ENCODE results near the gene TACC2. TPM values are rescaled to one million over a fixed set of nuclear protein-coding genes. Genes with fewer than 3 reads are reported as not detected.
"Not testable (repeated sequence)": the region's sequence is repeated elsewhere in the genome, so short reads cannot be mapped to it uniquely, and the experiment has no call there.

Gene TACC2
- total RNA-seq, 1 donor from 2014 or later: 13.4 TPM

DNA sequence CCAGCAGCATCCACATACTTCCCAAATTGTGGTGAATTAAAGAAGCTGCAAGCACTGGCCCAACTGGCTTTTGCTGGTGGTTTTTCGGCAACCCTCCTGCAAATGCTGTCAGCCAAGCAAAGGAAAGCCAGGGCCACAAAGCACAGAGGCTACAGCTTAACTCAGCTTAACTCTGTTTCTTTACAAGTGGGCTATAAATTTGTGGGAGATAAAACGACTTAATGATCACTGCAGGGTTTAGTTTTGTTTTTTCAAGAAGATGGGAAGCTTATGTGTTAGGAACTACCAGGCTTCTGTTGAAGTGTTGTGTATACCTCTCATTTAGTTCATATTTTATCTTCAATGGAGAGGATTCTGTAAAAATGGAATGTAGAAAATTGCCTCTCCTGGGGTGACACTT, 110.6 kb downstream of the TACC2 start:
- Histone ChIP-seq H3K4me3 (ENCODE audit: low read depth, low read length) (no peak overlapping the region), H3K36me3 (ENCODE audit: control insufficient read depth, insufficient read depth, low read length) (peaks cover 1% of the 10 kb centered on the region), H3K27me3 (ENCODE audit: control insufficient read depth, insufficient read depth, low read length) (no peaks in the 10 kb centered on the region)
- no peak for FAIRE-seq
- DNase-seq (ENCODE audit: low read depth): no peak
- TF ChIP-seq, protein P1, sequence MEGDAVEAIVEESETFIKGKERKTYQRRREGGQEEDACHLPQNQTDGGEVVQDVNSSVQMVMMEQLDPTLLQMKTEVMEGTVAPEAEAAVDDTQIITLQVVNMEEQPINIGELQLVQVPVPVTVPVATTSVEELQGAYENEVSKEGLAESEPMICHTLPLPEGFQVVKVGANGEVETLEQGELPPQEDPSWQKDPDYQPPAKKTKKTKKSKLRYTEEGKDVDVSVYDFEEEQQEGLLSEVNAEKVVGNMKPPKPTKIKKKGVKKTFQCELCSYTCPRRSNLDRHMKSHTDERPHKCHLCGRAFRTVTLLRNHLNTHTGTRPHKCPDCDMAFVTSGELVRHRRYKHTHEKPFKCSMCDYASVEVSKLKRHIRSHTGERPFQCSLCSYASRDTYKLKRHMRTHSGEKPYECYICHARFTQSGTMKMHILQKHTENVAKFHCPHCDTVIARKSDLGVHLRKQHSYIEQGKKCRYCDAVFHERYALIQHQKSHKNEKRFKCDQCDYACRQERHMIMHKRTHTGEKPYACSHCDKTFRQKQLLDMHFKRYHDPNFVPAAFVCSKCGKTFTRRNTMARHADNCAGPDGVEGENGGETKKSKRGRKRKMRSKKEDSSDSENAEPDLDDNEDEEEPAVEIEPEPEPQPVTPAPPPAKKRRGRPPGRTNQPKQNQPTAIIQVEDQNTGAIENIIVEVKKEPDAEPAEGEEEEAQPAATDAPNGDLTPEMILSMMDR (IDR thresholded peaks at IDR 0.05; ENCODE audit: insufficient read depth, low read length, severe bottlenecking): no peak

DNA sequence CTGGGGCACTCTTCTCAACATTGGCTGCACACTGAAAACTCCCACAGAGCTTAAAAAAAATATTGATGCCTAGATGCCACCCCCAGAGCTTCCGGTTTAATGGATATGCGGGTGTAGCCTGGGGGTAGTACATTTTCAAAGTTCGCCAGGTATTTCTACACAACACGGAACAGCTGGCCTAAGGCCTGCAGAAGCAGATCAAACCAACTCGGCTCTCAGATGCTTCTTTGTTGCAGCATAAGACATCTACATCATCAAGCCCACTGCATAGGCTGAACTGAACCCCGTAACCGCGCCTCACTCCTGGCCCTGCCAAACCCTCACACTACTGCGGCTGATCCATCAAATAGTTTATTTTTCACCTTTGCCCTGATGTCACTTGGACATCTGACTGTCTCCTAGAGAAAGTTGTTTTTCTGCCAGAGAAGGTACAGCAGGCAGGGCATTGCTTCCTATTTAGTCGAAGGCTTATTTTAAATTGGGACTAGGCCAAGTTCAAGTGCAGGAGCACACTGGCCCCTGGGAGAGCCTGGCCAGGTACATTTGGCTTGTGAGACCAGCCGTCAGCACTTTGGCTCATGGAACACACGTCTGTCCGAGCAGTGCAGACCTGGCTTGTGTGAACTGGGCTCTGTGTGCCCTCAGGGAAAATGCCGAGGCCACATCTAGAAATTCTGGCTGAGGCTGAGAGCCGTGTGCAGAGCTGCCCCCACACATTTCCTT, 113.3 kb downstream of the TACC2 start:
- Histone ChIP-seq H3K36me3 (ENCODE audit: control insufficient read depth, insufficient read depth, low read length) (no peaks in the 10 kb centered on the region), H3K27me3 (ENCODE audit: control insufficient read depth, insufficient read depth, low read length) (no peaks in the 10 kb centered on the region), H3K4me3 (ENCODE audit: low read depth, low read length) (no peak overlapping the region)
- FAIRE-seq (no peak), DNase-seq (ENCODE audit: low read depth) (no peak)
- TF ChIP-seq, protein P1 (IDR thresholded peaks at IDR 0.05; ENCODE audit: insufficient read depth, low read length, severe bottlenecking): no peak

DNA sequence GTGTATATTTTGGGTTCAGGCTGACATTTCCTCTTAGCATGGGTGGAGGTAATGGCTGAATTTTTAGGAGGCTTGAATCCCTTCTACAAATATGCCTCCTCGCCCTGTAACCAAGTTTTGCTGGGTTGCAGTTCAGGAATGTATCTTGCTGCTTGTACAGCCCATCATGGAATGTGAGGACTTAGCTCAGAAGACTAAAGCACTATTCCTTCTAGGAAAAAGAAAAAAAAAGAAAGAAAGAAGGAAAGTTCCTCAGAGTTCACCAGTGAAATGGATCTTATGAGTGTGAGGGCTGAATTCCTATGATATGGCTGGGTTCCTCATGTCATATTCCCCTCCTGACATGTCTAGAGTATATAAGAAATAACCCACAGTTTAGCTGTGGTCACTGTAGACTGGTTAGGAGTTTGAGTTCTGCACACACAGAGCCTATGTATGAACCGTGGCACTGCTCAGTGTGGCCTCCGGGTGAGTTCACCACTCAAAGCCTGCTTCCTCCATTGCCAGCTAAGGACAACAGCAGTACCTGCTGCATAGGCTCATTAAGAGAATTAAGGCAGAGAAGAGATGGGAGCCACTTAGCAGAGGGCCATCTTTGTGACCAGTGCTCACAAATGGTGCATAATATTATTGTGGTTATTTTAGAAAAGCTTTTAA, 114.0 kb downstream of the TACC2 start:
- FAIRE-seq (no peak), DNase-seq (ENCODE audit: low read depth) (no peak)
- H3K36me3 ChIP-seq (ENCODE audit: control insufficient read depth, insufficient read depth, low read length): no peaks in the 10 kb centered on the region
- H3K4me3 ChIP-seq (ENCODE audit: low read depth, low read length): no peak overlapping the region
- no peaks in the 10 kb centered on the region for H3K27me3 ChIP-seq (ENCODE audit: control insufficient read depth, insufficient read depth, low read length)
- TF ChIP-seq, protein P1 (IDR thresholded peaks at IDR 0.05; ENCODE audit: insufficient read depth, low read length, severe bottlenecking): no peak

DNA sequence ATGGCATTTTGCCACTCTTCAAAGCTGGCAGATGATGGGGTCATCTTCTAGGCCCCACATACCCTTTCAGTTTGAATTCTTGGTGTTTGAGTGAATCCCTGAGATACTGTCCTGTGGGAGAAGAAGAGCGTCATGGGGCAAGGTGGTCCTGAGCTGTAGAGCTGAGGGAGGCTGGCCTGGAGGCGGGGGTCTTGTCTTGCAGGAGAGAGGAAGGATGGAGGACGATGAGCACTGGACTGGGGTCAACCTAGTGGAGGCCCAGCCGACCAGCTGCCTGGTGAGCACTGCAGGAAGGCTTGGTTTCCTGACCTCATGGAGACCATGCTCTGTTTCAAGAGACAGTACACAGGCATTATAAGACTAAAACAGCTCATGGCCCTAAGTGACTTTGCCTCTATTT, 114.6 kb downstream of the TACC2 start:
- TF ChIP-seq, protein P1 (IDR thresholded peaks at IDR 0.05; ENCODE audit: insufficient read depth, low read length, severe bottlenecking): no peak
- DNase-seq (ENCODE audit: low read depth): no peak
- no peaks in the 10 kb centered on the region for H3K36me3 ChIP-seq (ENCODE audit: control insufficient read depth, insufficient read depth, low read length)
- FAIRE-seq: no peak
- no peak overlapping the region for H3K4me3 ChIP-seq (ENCODE audit: low read depth, low read length)
- no peaks in the 10 kb centered on the region for H3K27me3 ChIP-seq (ENCODE audit: control insufficient read depth, insufficient read depth, low read length)

DNA sequence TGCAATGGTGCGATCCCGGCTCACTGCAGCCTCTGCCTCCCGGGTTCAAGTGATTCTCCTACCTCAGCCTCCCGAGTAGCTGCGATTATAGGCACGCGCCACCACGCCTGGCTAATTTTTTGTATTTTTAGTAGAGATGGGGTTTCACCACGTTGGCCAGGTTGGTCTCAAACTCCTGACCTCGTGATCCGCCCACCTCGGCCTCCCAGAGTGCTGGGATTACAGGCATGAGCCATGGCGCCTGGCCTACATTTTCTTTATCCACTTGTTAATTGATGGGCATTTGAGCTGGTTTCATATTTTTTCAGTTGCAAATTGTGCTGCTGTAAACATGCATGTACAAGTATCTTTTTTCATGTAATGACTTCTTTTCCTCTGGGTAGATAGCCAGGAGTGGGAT, 119.8 kb downstream of the TACC2 start:
- not testable (repeated sequence) for H3K27me3 ChIP-seq (ENCODE audit: control insufficient read depth, insufficient read depth, low read length); DNase-seq (ENCODE audit: low read depth); FAIRE-seq; H3K4me3 ChIP-seq (ENCODE audit: low read depth, low read length); H3K36me3 ChIP-seq (ENCODE audit: control insufficient read depth, insufficient read depth, low read length)

DNA sequence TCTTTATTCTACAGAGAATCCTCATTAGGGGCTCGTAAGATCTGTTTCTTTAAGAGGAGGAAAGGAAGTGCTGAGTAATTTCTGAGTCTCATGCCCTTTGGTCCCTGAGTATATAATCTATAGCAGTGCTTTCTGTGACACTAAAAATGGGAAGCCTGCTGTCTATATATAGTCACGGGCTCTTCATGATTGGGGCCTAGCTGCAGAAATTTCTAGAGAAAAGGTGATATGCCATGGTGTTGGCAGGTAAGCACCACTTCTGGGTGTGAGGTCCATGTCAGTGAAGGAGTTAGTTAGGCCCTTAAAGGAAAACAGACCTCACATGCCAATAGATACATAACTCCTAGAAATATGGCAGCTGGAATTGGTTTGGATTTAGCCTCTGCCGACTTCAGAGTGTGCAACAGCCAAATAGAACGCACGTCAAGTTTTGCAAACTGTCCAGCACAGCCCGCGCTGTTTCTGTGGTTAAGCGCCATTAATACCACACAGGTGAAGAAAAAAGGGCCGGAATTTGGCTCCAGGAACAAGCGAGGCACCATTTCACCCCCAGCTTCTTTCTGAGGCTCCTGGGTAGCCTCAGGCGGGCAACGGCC, 123.2 kb downstream of the TACC2 start:
- FAIRE-seq (no peak), DNase-seq (ENCODE audit: low read depth) (peak; percentile 48)
- H3K4me3 ChIP-seq (ENCODE audit: low read depth, low read length): peak overlapping the region; percentile 85

More for the DNA sequence above, 123.2 kb downstream of the TACC2 start:
- TF ChIP-seq, protein P1 (IDR thresholded peaks at IDR 0.05; ENCODE audit: insufficient read depth, low read length, severe bottlenecking): no peak
- Histone ChIP-seq H3K36me3 (ENCODE audit: control insufficient read depth, insufficient read depth, low read length) (no peaks in the 10 kb centered on the region), H3K27me3 (ENCODE audit: control insufficient read depth, insufficient read depth, low read length) (no peaks in the 10 kb centered on the region)
